Activated CD4-positive, alpha-beta memory T cell treated with anti-CD3 and anti-CD28 coated beads for 36 hours (primary cell): Measurements from ENCODE around the gene CALR. TPM values are rescaled to one million over a fixed set of nuclear protein-coding genes. Genes with fewer than 3 reads are reported as not detected.
"Not testable (repeated sequence)": the region's sequence is repeated elsewhere in the genome, so short reads cannot be mapped to it uniquely, and the experiment has no call there.

ENCODE experiments used
- CTCF ChIA-PET: fragments of 350-600 bp; sonication (Branson Sonifier 250); formaldehyde crosslinking; loops from one replicate; lab custom pipeline; 2021; ENCODE audit warnings: antibody characterized with exemption, inconsistent platforms; lab: Charles Lee
- POLR2A ChIA-PET: fragments of 350-600 bp; sonication (Branson Sonifier 250); formaldehyde crosslinking; loops from one replicate; lab custom pipeline; 2021; ENCODE audit warnings: antibody characterized with exemption; lab: Charles Lee
- DNase-seq: peaks from one replicate; pipeline ENCODE4 v3.0.0-alpha.2; 2020
- H3K27ac Mint-ChIP-seq: one replicate; pipeline ENCODE4 v1.8.0; 2021; ENCODE audit warnings: mixed read lengths
- H3K27me3 Mint-ChIP-seq: one replicate; pipeline ENCODE4 v1.8.0; 2021; ENCODE audit warnings: mixed read lengths
- H3K36me3 Mint-ChIP-seq: one replicate; pipeline ENCODE4 v1.8.0; 2021; ENCODE audit warnings: mixed read lengths
- H3K4me1 Mint-ChIP-seq: one replicate; pipeline ENCODE4 v1.8.0; 2021; ENCODE audit warnings: low read depth, mixed read lengths
- H3K4me3 Mint-ChIP-seq: one replicate; pipeline ENCODE4 v1.8.0; 2021; ENCODE audit warnings: mild to moderate bottlenecking, mixed read lengths
- H3K9me3 Mint-ChIP-seq: one replicate; pipeline ENCODE4 v1.8.0; 2021; ENCODE audit warnings: mixed read lengths
- intact Hi-C: fragments of 100-400 bp; cut with micrococcal nuclease; formaldehyde crosslinking; loops from one replicate; pipeline ENCODE4 v1.15.1; 2023
- total RNA-seq, 2 experiments: library from RNA; stranded (reverse); gene quantifications; one replicate each; pipeline ENCODE4 v1.2.3, GENCODE V29; 2021

The CALR gene
- total RNA-seq, 2 experiments from 2014 or later, result 625 to 642 TPM

DNA sequence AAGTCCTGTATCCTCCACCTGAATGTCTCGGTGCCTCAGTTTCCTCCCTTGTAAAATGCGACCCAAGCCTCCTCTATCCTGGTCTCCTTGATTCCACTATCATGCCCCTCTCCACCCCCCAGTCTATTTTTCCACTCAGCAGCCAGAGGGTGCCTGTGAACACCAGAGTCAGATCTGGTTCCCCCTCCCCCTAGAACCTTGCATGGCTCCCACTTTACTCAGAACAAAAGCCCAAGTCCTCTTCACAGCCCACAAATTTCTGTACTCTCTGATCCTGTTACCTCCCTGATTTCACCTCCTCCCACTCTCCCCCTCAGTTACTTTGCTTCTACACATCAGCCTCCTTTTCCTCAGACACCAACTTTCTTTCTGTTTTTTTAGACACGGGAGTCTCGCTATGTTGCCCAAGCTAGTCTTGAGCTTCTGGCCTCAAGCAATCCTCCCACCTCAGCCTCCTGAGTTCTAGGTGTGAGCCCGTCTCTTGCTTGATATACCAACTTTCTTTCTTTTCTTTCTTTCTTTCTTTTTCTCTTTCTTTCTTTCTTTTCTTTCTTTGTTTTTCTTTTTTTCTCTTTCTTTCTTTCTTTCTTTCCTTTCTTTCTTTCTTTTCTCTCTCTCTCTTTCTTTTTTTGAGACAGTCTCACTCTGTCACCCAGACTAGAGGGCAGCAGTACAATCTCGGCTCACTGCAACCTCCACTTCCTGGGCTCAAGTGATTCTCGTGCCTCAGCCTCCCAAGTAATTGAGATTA, 31.8 kb downstream of the CALR start:
- H3K27me3 Mint-ChIP-seq, result no peaks in the 10 kb centered on the region
- intact Hi-C loops, result loop anchor here (10.0 kb wide), 1 partner anchor 295 kb away; no protein-coding TSS in a partner anchor
- no peak for DNase-seq
- no peak overlapping the region for H3K27ac Mint-ChIP-seq
- peaks cover 10% of the 10 kb centered on the region for H3K4me1 Mint-ChIP-seq
- H3K9me3 Mint-ChIP-seq, result no peaks in the 10 kb centered on the region
- POLR2A ChIA-PET, result interaction anchor here (0.7 kb wide), 1 partner anchor 599 kb away, joined by 3 read pairs; no protein-coding TSS in a partner anchor
- no peak overlapping the region for H3K4me3 Mint-ChIP-seq
- CTCF ChIA-PET, result interaction anchor here (1.0 to 6.9 kb wide), 3 partner anchors 7 to 123 kb away, joined by 3 to 107 read pairs (median 5); no protein-coding TSS in a partner anchor
- H3K36me3 Mint-ChIP-seq, result no peaks in the 10 kb centered on the region

DNA sequence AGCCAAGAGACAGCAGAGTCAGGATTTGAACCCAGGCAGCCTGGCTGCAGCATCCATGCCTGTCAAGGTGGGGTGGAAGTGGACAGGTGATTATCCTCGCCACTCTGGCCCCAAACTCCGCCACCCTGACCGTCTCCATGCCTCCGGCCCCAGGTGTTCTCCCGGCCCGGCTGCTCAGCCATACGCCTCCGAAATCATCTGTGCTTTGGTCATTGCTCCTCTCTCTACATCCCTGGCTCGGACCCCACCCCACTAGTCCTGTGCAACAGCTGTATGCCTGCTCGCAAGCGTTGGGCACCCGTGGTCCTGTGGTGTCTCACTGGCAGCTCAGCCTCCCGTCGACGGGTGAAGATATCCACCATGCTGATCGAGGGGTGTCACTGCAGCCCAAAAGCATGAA, 34.8 kb downstream of the CALR start:
- POLR2A ChIA-PET, result no interaction called here
- intact Hi-C loops, result loop anchor here (10.0 kb wide), 1 partner anchor 292 kb away; no protein-coding TSS in a partner anchor

DNA sequence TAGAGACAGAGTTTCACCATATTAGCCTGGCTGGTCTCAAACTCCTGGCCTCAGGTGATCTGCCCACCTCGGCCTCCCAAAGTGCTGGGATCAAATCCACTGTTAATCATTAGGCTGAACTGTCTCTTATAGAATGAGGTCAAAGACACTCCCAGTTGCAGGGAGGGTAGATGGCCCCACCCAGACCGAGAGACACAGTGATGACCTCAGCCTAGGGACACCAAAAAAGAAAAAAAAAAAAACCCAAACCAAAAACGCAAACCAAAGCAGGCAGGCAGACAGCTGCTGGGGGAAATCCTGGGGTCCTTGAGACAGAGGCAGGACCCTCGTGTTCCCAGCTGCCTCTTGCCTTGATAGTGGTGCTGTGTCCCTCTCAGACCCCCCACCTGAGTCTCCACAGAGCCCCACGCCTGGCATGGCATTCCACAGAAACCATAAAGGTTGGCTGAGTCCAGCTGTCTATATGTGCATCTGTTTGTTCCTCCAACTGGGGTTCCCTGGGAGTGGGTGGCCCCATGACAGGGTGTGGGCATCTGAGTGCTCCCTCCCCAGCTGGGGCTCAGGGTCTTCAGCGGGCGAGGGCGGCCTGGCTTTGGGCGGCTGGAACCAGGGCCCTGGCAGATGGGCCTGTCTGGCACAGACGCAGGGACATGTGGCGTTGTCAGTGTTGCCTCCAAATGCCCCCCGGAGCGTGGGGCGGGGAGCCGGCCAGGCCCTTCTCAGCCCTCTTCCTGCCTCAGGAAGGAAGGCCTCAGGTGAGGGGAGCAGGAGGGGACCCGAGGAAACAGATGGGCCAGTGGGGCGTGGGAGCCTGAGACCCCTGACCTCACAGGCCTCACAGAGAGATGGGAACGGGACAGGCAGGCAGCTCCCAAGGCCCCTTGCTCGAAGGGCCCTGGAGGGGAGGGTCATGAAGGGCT, 36.2 kb downstream of the CALR start:
- CTCF ChIA-PET, result interaction anchor here (0.7 to 12.8 kb wide), 3 partner anchors 8 to 86 kb away, joined by 3 to 268 read pairs (median 104); no protein-coding TSS in a partner anchor
- H3K27me3 Mint-ChIP-seq, result peaks cover 8% of the 10 kb centered on the region
- no peaks in the 10 kb centered on the region for H3K36me3 Mint-ChIP-seq
- intact Hi-C loops, result loop anchor here (10.0 kb wide), 1 partner anchor 290 kb away; no protein-coding TSS in a partner anchor
- H3K27ac Mint-ChIP-seq, result no peak overlapping the region
- DNase-seq, result no peak
- POLR2A ChIA-PET, result no interaction called here
- H3K9me3 Mint-ChIP-seq, result no peaks in the 10 kb centered on the region
- H3K4me1 Mint-ChIP-seq, result peaks cover 9% of the 10 kb centered on the region
- no peak overlapping the region for H3K4me3 Mint-ChIP-seq

More for the DNA sequence above, 34.8 kb downstream of the CALR start:
- no peak overlapping the region for H3K4me3 Mint-ChIP-seq
- CTCF ChIA-PET, result interaction anchor here (1.0 to 8.6 kb wide), 2 partner anchors 7 to 121 kb away, joined by 3 to 104 read pairs; no protein-coding TSS in a partner anchor
- H3K4me1 Mint-ChIP-seq, result peaks cover 9% of the 10 kb centered on the region
- no peaks in the 10 kb centered on the region for H3K9me3 Mint-ChIP-seq
- H3K27ac Mint-ChIP-seq, result no peak overlapping the region
- no peaks in the 10 kb centered on the region for H3K36me3 Mint-ChIP-seq
- peaks cover 8% of the 10 kb centered on the region for H3K27me3 Mint-ChIP-seq
- no peak for DNase-seq

DNA sequence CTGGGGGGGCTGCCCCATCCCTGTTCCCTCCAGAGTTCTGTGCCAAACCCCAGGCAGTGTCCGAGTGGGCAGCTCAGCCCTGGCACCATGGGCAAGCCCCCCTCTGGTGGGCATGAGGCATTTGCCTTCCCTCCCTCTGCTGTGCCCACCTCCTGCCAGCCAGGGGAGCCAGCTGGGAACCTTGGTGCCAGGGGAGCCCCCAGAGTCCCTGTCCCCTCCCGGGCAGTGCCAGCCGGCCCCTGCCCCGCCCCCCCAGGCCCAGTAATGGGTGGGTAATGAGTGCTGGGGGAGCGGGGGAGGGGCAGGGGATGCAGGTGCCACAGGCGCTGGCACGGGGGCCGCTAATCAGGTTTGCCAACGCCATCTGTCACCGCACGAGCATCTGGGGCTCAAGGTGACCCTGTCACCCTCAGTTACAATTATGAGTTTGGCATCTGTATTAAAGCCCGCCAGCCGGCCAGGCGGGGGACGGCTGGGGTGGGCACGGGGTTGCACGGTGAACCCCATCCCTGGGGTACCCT, 36.9 kb downstream of the CALR start:
- ChIA-PET CTCF (interaction anchor here (2.9 to 12.8 kb wide), 4 partner anchors 9 to 118 kb away, joined by 40 to 268 read pairs (median 143); no protein-coding TSS in a partner anchor), POLR2A (no interaction called here)
- Mint-ChIP-seq H3K27me3 (peaks cover 8% of the 10 kb centered on the region), H3K9me3 (no peaks in the 10 kb centered on the region), H3K36me3 (no peaks in the 10 kb centered on the region), H3K4me3 (no peak overlapping the region), H3K27ac (no peak overlapping the region), H3K4me1 (peaks cover 3% of the 10 kb centered on the region)
- DNase-seq, result no peak
- intact Hi-C loops, result loop anchor here (10.0 kb wide), 1 partner anchor 290 kb away; no protein-coding TSS in a partner anchor

DNA sequence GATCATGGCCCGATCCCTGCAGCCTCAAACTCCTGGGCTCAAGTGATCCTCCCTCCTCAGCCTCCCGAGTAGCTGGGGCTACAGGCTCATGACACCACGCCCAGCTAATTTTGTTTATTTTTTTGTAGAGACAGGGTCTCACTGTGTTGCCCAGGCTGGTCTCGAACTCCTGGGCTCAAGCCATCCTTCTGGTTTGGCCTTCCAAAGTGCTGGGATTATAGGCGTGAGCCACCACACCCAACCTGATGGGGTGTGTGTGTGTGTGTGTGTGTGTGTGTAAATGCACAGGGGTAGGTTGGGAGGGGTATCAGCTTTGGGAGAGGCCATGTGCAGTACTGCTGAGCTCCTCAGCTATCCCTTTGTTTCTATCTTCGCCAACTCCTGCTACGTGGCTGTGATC, 37.7 kb downstream of the CALR start:
- CTCF ChIA-PET, result interaction anchor here (0.7 to 12.8 kb wide), 6 partner anchors 10 to 142 kb away, joined by 3 to 268 read pairs (median 72); no protein-coding TSS in a partner anchor
- H3K27ac Mint-ChIP-seq, POLR2A ChIA-PET, H3K4me3 Mint-ChIP-seq, H3K4me1 Mint-ChIP-seq, H3K27me3 Mint-ChIP-seq, H3K36me3 Mint-ChIP-seq, DNase-seq, H3K9me3 Mint-ChIP-seq: not testable (repeated sequence)
- intact Hi-C loops, result loop anchor here (10.0 kb wide), 1 partner anchor 289 kb away; no protein-coding TSS in a partner anchor

DNA sequence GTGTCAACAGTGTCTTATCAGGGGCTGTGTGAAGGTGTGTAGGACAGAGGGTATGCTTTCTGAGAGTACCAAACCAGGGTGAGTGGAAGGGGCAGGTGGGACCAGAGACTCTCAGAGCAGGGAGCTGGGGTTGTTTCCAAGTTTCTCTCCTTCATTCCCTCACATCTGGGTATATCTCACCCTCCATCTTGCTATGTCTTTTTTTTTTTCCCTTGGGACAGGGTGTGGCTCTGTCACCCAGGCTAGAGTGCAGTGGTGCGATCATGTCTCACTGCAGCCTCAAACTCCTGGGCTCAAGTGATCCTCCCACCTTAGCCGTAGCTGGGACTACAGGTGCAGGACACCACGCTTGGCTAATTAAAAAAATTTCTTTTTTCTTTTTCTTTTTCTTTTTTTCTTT, 41.6 kb downstream of the CALR start:
- Mint-ChIP-seq H3K36me3 (no peaks in the 10 kb centered on the region), H3K4me3 (no peak overlapping the region), H3K4me1 (no peaks in the 10 kb centered on the region), H3K27ac (no peak overlapping the region), H3K9me3 (no peaks in the 10 kb centered on the region), H3K27me3 (peaks cover 8% of the 10 kb centered on the region)
- DNase-seq, result no peak
- ChIA-PET CTCF (interaction anchor here (0.6 to 12.8 kb wide), 7 partner anchors 14 to 215 kb away, joined by 3 to 268 read pairs (median 4); no protein-coding TSS in a partner anchor), POLR2A (no interaction called here)
- intact Hi-C loops, result loop anchor here (5.0 to 10.0 kb wide), 2 partner anchors 52 to 285 kb away; no protein-coding TSS in a partner anchor

DNA sequence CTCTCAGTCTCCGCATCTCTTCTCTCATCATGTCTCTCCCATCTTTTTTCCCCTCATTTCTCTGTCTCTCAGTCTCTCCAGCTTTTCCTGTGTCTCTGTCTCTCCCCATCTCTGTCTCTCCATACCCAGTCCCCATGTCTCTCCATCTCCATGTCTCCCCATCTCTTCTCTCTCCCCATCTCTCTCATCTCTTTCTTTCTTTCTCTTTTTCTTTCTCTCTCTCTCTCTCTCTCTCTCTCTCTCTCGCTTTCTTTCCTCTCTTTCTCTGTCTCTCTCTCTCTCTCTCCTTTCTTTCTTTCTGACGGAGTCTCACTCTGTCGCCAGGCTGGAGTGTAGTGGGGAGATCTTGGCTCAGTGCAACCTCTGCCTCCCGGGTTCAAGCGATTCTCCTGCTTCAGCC, 44.2 kb downstream of the CALR start:
- H3K9me3 Mint-ChIP-seq, result no peaks in the 10 kb centered on the region
- peaks cover 5% of the 10 kb centered on the region for H3K27me3 Mint-ChIP-seq
- intact Hi-C loops, result loop anchor here (1.0 to 5.0 kb wide), 2 partner anchors 50 to 79 kb away; no protein-coding TSS in a partner anchor
- no peak for DNase-seq
- no peaks in the 10 kb centered on the region for H3K4me1 Mint-ChIP-seq
- no peaks in the 10 kb centered on the region for H3K36me3 Mint-ChIP-seq
- ChIA-PET POLR2A (no interaction called here), CTCF (interaction anchor here (0.8 to 12.8 kb wide), 6 partner anchors 17 to 112 kb away, joined by 3 to 268 read pairs (median 10); no protein-coding TSS in a partner anchor)
- H3K4me3 Mint-ChIP-seq, result no peak overlapping the region
- no peak overlapping the region for H3K27ac Mint-ChIP-seq

DNA sequence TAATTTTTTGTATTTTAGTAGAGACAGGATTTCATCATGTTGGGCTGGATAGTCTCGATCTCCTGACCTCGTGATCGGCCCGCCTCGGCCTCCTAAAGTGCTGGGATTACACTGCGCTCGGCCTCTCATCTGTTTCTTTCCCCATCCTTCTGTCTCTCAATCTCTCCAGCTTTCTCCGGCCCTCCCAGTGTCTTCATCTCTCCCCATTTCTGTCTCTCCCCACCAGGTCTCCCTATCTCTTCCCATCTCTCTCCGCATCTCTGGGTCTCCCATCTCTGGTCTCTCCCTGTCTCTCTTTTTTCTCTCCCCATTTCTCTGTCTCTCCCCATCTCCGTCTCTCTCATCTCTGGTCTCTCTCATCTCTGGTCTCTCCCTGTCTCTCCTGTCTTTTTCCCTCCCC, 44.7 kb downstream of the CALR start:
- H3K36me3 Mint-ChIP-seq, result no peaks in the 10 kb centered on the region
- no peak for DNase-seq
- peaks cover under 1% of the 10 kb centered on the region for H3K27me3 Mint-ChIP-seq
- no peak overlapping the region for H3K4me3 Mint-ChIP-seq
- ChIA-PET CTCF (interaction anchor here (0.7 to 12.8 kb wide), 7 partner anchors 18 to 111 kb away, joined by 3 to 268 read pairs (median 5); no protein-coding TSS in a partner anchor), POLR2A (no interaction called here)
- intact Hi-C loops, result loop anchor here (1.0 to 5.0 kb wide), 2 partner anchors 49 to 78 kb away; no protein-coding TSS in a partner anchor
- H3K9me3 Mint-ChIP-seq, result no peaks in the 10 kb centered on the region
- no peaks in the 10 kb centered on the region for H3K4me1 Mint-ChIP-seq
- H3K27ac Mint-ChIP-seq, result no peak overlapping the region

DNA sequence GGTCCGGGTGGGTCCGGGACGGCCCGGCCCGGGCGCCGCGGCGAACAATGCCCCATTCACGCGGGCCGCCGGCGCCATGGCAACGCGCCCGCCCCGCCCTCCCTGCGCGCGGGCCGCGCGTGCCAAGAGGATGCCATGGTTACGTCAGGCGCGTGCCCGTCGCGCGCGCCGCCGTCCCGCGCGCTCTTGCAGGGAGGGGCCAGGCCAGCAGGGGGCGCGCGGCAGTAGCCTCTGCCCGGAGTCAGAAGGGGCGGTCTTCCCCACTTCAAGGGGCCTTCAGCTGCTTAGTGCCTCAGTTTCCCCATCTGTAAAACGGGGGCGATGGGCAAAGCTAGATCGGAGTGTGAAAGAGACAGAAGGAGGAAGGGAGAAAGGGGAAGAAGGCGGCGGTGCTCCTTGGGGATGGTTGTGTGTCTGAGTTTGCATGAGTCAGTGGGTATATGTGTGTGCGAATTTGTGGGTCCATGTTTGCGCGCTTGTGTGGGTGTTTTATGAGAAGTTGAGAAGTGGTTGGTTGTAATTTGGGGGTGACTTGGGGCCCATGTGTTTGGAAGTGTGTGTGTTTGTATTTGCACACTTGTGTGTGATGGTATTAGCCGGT, 45.2 kb downstream of the CALR start:
- no peaks in the 10 kb centered on the region for H3K27me3 Mint-ChIP-seq
- ChIA-PET POLR2A (no interaction called here), CTCF (interaction anchor here (0.6 to 12.8 kb wide), 9 partner anchors 10 to 1940 kb away, joined by 3 to 268 read pairs (median 5); no protein-coding TSS in a partner anchor)
- no peak overlapping the region for H3K4me3 Mint-ChIP-seq
- peak; percentile 88 for DNase-seq
- no peaks in the 10 kb centered on the region for H3K36me3 Mint-ChIP-seq
- H3K27ac Mint-ChIP-seq, result no peak overlapping the region
- no peaks in the 10 kb centered on the region for H3K4me1 Mint-ChIP-seq
- no peaks in the 10 kb centered on the region for H3K9me3 Mint-ChIP-seq
- intact Hi-C loops, result loop anchor here (1.0 to 5.0 kb wide), 2 partner anchors 49 to 78 kb away; no protein-coding TSS in a partner anchor

DNA sequence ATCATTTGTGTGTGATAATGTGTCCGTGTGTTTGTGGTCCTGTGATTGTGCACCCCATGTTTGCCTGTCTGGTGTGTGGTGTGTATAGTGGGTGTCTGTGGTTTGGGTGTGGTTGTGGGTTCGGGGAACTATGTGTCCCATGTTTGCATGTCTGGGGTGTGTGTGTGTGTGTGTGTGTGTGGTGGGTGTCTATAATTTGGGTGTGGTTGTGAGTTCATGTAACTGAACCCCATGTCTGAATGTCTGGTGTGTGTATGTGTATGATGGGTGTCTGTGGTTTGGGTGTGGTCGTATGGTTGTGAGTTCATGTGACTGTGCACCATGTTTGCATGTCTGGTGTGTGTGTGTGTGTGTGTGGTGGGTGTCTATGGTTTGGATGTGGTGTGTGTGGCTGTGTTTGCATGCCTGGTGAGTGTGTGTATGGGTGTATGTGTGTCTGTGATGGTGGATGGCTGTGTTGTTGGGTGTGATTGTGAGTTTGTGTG, 45.8 kb downstream of the CALR start:
- Mint-ChIP-seq H3K9me3 (no peaks in the 10 kb centered on the region), H3K4me3 (no peak overlapping the region), H3K27ac (no peak overlapping the region), H3K27me3 (no peaks in the 10 kb centered on the region), H3K4me1 (no peaks in the 10 kb centered on the region), H3K36me3 (no peaks in the 10 kb centered on the region)
- intact Hi-C loops, result loop anchor here (5.0 kb wide), 1 partner anchor 48 kb away; no protein-coding TSS in a partner anchor
- CTCF ChIA-PET, result interaction anchor here (0.6 to 12.8 kb wide), 8 partner anchors 10 to 1940 kb away, joined by 3 to 268 read pairs (median 6); no protein-coding TSS in a partner anchor
- DNase-seq, result no peak
- POLR2A ChIA-PET, result no interaction called here
